ENCODE data around the gene CST2.
"Not testable (repeated sequence)": the region's sequence is repeated elsewhere in the genome, so short reads cannot be mapped to it uniquely, and the experiment has no call there.

Gene CST2

GRCh38 chr20:23832775-23833513, 6.4 kb upstream of the CST2 start:
- Mint-ChIP-seq H3K27me3 (peaks cover 9% of the 10 kb centered on the region), H3K4me3 (no peak overlapping the region), H3K4me1 (ENCODE audit: low read depth) (no peaks in the 10 kb centered on the region), H3K9me3 (no peaks in the 10 kb centered on the region), H3K27ac (no peak overlapping the region), H3K36me3 (ENCODE audit: low read depth) (no peaks in the 10 kb centered on the region)

GRCh38 chr20:23831961-23832360, 5.4 kb upstream of the CST2 start:
- H3K36me3 Mint-ChIP-seq (ENCODE audit: low read depth); H3K27ac Mint-ChIP-seq; H3K9me3 Mint-ChIP-seq; H3K4me3 Mint-ChIP-seq; H3K27me3 Mint-ChIP-seq; H3K4me1 Mint-ChIP-seq (ENCODE audit: low read depth): not testable (repeated sequence)

GRCh38 chr20:23823621-23824324, 2.8 kb downstream of the CST2 start:
- Mint-ChIP-seq H3K27me3 (no peaks in the 10 kb centered on the region), H3K9me3 (no peaks in the 10 kb centered on the region), H3K4me1 (ENCODE audit: low read depth) (no peaks in the 10 kb centered on the region), H3K27ac (no peak overlapping the region), H3K36me3 (ENCODE audit: low read depth) (no peaks in the 10 kb centered on the region), H3K4me3 (no peak overlapping the region)

DNA sequence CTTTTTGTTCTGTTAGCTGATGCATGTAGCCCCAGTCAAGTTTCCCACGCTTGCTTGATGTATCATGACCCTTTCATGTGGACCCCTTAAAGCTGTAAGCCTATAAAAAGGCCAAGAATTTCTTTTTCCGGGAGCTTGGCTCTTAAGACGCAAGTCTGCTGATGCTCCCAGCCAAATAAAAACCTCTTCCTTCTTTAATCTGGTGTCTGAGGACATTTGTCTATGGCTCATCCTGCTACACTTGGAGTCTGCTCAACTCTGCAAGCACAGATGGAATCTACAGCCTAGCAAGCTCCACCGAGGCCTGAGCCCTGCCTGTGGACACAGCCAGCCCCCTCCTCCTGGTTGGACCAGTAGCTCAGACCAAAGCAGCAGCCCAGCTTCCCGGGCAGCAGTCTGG, 3.4 kb downstream of the CST2 start:
- Mint-ChIP-seq H3K27me3 (no peaks in the 10 kb centered on the region), H3K27ac (no peak overlapping the region), H3K36me3 (ENCODE audit: low read depth) (no peaks in the 10 kb centered on the region), H3K9me3 (no peaks in the 10 kb centered on the region), H3K4me1 (ENCODE audit: low read depth) (no peaks in the 10 kb centered on the region), H3K4me3 (no peak overlapping the region)

DNA sequence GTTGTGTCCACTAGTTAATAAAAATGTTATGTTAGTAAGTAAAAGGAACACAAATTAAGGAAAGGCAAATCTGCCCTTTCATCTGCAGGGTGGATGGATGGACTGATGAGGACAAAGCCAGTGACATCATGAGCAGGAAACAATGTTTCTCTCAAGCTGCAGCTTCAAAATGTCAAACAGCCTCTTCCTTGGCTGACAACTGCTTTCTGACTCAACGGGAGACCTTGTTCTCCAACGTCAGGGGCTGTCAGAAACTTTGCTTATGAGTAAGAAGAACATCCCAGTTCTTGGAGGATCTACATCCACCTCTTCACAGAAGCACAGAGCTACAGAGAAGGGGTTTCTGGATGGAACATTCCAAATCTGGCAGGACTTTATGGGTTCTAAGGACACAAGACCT, 6.0 kb downstream of the CST2 start:
- no peaks in the 10 kb centered on the region for H3K36me3 Mint-ChIP-seq (ENCODE audit: low read depth)
- no peaks in the 10 kb centered on the region for H3K27me3 Mint-ChIP-seq
- H3K9me3 Mint-ChIP-seq, result no peaks in the 10 kb centered on the region
- no peak overlapping the region for H3K27ac Mint-ChIP-seq
- no peak overlapping the region for H3K4me3 Mint-ChIP-seq
- no peaks in the 10 kb centered on the region for H3K4me1 Mint-ChIP-seq (ENCODE audit: low read depth)

GRCh38 chr20:23811559-23811958, 15.0 kb downstream of the CST2 start:
- H3K27me3 Mint-ChIP-seq, result peaks cover 19% of the 10 kb centered on the region
- not testable (repeated sequence) for H3K4me1 Mint-ChIP-seq (ENCODE audit: low read depth); H3K27ac Mint-ChIP-seq

GRCh38 chr20:23810349-23810748, 16.2 kb downstream of the CST2 start:
- H3K27ac Mint-ChIP-seq; H3K36me3 Mint-ChIP-seq (ENCODE audit: low read depth); H3K9me3 Mint-ChIP-seq; H3K4me3 Mint-ChIP-seq; H3K4me1 Mint-ChIP-seq (ENCODE audit: low read depth): not testable (repeated sequence)
- H3K27me3 Mint-ChIP-seq, result peaks cover 23% of the 10 kb centered on the region

More at GRCh38 chr20:23811559-23811958, 15.0 kb downstream of the CST2 start:
- H3K36me3 Mint-ChIP-seq (ENCODE audit: low read depth); H3K9me3 Mint-ChIP-seq; H3K4me3 Mint-ChIP-seq: not testable (repeated sequence)

GRCh38 chr20:23800865-23801264, 25.7 kb downstream of the CST2 start:
- Mint-ChIP-seq H3K4me1 (ENCODE audit: low read depth) (no peaks in the 10 kb centered on the region), H3K4me3 (no peak overlapping the region), H3K9me3 (no peaks in the 10 kb centered on the region), H3K27me3 (peaks cover 3% of the 10 kb centered on the region), H3K36me3 (ENCODE audit: low read depth) (no peaks in the 10 kb centered on the region), H3K27ac (no peak overlapping the region)

- not testable (repeated sequence) for H3K27ac Mint-ChIP-seq; H3K4me1 Mint-ChIP-seq (ENCODE audit: low read depth); H3K9me3 Mint-ChIP-seq; H3K4me3 Mint-ChIP-seq; H3K27me3 Mint-ChIP-seq; H3K36me3 Mint-ChIP-seq (ENCODE audit: low read depth)
Measured at GRCh38 chr20:23799216-23799847, 27.2 kb downstream of the CST2 start.

DNA sequence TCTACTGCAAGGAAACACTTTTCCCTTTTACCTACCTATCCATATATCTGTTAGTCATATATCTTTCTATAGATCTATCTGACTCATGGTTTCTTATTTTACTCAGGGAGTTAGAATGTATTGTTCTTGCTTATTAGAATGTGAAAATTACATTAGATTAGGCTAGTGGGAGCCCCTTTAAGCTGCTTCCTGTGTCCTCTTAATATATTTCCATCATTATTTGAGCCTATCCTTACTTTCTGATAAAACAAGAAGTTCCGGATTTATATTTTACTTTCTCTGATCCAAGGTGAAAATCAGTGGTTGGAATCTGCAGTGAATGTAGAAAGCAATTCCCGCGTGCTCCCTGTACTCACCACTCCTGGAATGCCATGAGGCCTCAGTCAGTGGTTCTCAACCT, 31.0 kb downstream of the CST2 start:
- Mint-ChIP-seq H3K36me3 (ENCODE audit: low read depth) (no peaks in the 10 kb centered on the region), H3K9me3 (no peaks in the 10 kb centered on the region), H3K4me1 (ENCODE audit: low read depth) (no peaks in the 10 kb centered on the region), H3K4me3 (no peak overlapping the region), H3K27me3 (peaks cover 5% of the 10 kb centered on the region), H3K27ac (no peak overlapping the region)

GRCh38 chr20:23794841-23795240, 31.7 kb downstream of the CST2 start:
- Mint-ChIP-seq H3K4me1 (ENCODE audit: low read depth) (no peaks in the 10 kb centered on the region), H3K27me3 (peaks cover 5% of the 10 kb centered on the region), H3K4me3 (no peak overlapping the region), H3K27ac (no peak overlapping the region), H3K9me3 (no peaks in the 10 kb centered on the region), H3K36me3 (ENCODE audit: low read depth) (no peaks in the 10 kb centered on the region)

GRCh38 chr20:23794065-23794464, 32.5 kb downstream of the CST2 start:
- no peaks in the 10 kb centered on the region for H3K4me1 Mint-ChIP-seq (ENCODE audit: low read depth)
- no peaks in the 10 kb centered on the region for H3K9me3 Mint-ChIP-seq
- no peak overlapping the region for H3K4me3 Mint-ChIP-seq
- peaks cover 5% of the 10 kb centered on the region for H3K27me3 Mint-ChIP-seq
- H3K36me3 Mint-ChIP-seq (ENCODE audit: low read depth), result no peaks in the 10 kb centered on the region
- no peak overlapping the region for H3K27ac Mint-ChIP-seq

- H3K4me1 Mint-ChIP-seq (ENCODE audit: low read depth), result no peaks in the 10 kb centered on the region
- no peak overlapping the region for H3K4me3 Mint-ChIP-seq
- H3K9me3 Mint-ChIP-seq, result no peaks in the 10 kb centered on the region
- peaks cover 3% of the 10 kb centered on the region for H3K27me3 Mint-ChIP-seq
- H3K36me3 Mint-ChIP-seq (ENCODE audit: low read depth), result no peaks in the 10 kb centered on the region
- no peak overlapping the region for H3K27ac Mint-ChIP-seq
Measured at GRCh38 chr20:23783447-23783846, 43.1 kb downstream of the CST2 start.

- peaks cover 3% of the 10 kb centered on the region for H3K27me3 Mint-ChIP-seq
- H3K4me1 Mint-ChIP-seq (ENCODE audit: low read depth), result no peaks in the 10 kb centered on the region
- H3K9me3 Mint-ChIP-seq, result no peaks in the 10 kb centered on the region
- no peak overlapping the region for H3K27ac Mint-ChIP-seq
- H3K4me3 Mint-ChIP-seq, result no peak overlapping the region
- no peaks in the 10 kb centered on the region for H3K36me3 Mint-ChIP-seq (ENCODE audit: low read depth)
Measured at GRCh38 chr20:23782366-23782983, 44.1 kb downstream of the CST2 start.

GRCh38 chr20:23778676-23779075, 47.9 kb downstream of the CST2 start:
- not testable (repeated sequence) for H3K27me3 Mint-ChIP-seq; H3K27ac Mint-ChIP-seq; H3K36me3 Mint-ChIP-seq (ENCODE audit: low read depth); H3K4me3 Mint-ChIP-seq; H3K9me3 Mint-ChIP-seq; H3K4me1 Mint-ChIP-seq (ENCODE audit: low read depth)
